ENCODE measurements around the gene TTC9B.

Gene TTC9B

DNA sequence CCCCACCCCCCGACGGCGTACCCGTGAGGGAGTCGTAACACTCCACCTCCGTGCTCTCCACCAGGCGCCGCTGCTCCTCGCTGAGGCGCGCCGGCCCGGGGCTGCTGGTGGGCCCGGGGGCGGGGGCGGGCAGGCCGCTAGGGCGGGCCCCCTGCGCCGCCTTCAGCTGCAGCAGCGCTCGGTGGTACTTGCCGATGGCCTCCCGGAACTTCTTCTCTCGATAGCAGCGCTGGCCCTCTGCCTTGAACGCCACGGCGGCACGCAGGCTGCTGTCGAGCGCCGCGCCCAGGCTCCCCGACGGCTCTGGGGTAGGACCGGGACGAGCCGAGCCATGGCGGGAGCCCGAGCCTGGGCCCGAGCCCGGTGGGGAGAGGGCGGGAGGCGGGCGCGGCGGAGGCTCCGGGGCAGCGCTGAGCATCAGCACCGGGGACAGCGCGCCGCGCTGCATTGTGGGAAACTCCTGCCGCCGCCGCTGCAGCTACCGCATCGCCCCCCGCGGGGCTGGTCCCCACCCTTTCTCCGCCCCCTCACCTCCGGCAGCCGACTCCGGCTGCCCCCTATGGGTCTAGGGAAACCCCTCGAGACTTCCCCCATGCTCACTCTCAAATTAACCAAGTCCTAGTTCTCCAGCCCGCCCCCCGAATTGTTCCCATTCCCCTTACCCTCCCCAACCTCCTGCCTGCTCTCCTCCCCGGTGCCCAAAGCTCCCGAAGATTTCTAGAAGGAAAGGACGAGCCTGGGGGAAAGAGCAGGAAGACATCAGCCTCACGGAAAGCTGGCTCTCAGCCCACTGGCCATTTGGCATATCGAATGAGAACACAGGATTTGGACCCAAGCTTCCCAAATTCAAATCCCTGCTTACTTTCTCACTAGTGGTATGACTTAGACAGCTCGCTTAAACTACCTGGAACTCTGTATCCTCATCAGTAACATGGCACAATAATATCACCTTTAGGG is at the start of gene TTC9B:
TTC9B (minus strand) TSS at position 451 of the 957 bp plus-strand sequence; CDS start at position 448, 3 bp downstream.
- H3K4me3 ChIP-seq (ENCODE audit: low read depth, low read length): no peak within 1 kb of the TSS
- no peak for DNase-seq (ENCODE audit: low read depth, low spot score)
- ChIA-PET CTCF (interaction anchor here (1.0 to 3.4 kb wide), 7 partner anchors 9 to 78 kb away, joined by 3 to 35 read pairs (median 6); no protein-coding TSS in a partner anchor), POLR2A (no interaction called here)
- TF ChIP-seq, protein P1, sequence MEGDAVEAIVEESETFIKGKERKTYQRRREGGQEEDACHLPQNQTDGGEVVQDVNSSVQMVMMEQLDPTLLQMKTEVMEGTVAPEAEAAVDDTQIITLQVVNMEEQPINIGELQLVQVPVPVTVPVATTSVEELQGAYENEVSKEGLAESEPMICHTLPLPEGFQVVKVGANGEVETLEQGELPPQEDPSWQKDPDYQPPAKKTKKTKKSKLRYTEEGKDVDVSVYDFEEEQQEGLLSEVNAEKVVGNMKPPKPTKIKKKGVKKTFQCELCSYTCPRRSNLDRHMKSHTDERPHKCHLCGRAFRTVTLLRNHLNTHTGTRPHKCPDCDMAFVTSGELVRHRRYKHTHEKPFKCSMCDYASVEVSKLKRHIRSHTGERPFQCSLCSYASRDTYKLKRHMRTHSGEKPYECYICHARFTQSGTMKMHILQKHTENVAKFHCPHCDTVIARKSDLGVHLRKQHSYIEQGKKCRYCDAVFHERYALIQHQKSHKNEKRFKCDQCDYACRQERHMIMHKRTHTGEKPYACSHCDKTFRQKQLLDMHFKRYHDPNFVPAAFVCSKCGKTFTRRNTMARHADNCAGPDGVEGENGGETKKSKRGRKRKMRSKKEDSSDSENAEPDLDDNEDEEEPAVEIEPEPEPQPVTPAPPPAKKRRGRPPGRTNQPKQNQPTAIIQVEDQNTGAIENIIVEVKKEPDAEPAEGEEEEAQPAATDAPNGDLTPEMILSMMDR (IDR thresholded peaks at IDR 0.05; ENCODE audit: insufficient read depth, low read length, missing control alignments): no peak

DNA sequence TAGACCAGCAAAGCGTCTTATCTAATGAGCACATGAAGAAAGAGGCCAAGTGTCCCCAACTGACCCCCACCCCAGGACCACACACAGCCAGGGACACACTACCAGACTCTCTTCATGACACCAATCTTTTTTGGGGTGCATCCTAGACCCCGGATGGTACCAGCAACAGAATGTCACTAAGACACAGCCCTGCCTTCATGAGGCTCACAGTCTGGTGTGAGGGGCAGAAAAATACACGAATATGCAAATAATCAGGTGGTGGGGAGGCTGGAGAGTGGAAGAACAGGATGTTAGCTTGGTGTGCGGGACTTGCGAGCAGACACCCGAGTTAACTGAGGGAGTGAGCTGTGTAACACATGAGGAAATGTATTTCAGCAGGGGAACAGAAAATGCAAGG is 49.4 kb upstream of the TTC9B start:
- CTCF ChIA-PET: interaction anchor here (1.2 to 2.0 kb wide), 2 partner anchors 11 to 37 kb away, joined by 3 to 7 read pairs; no protein-coding TSS in a partner anchor
- H3K4me3 ChIP-seq (ENCODE audit: low read depth, low read length): no peak overlapping the region
- DNase-seq (ENCODE audit: low read depth, low spot score): no peak
- TF ChIP-seq, protein P1 (IDR thresholded peaks at IDR 0.05; ENCODE audit: insufficient read depth, low read length, missing control alignments): no peak
- POLR2A ChIA-PET: no interaction called here

DNA sequence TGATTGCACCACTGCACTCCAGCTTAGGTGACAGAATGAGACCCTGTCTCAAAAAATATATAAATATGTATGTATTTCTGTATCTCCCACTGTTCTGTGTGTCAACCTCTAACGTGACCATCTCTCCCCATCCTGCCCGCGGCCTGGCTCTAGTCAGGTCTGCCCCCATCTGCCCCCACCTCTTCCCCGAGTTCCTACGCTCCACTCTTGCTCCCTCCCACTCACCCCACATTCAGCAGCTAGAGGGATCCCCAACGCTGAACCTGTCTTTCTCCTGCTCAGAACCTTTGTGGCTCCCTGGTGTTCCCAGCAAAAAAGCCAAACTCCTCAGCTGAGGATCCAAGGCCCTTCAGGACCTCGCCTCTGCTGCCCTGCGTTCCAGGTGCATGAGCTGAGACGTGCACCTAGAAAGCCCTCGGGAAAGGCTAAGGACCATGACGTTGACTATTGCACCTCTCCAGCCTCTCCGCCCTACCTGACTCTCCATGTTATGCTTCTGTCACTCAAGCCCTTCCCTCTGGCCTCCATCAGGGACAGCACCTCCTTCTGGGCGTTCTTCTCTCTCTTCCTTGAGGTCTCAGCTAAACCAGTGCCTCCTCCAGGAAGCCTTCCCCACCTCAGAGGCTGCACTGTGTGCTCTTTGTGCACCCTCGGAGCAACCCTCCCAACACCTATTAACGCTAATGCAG is 48.9 kb upstream of the TTC9B start:
- CTCF ChIA-PET: interaction anchor here (1.2 to 2.0 kb wide), 2 partner anchors 12 to 38 kb away, joined by 3 to 7 read pairs; no protein-coding TSS in a partner anchor
- TF ChIP-seq, protein P1 (IDR thresholded peaks at IDR 0.05; ENCODE audit: insufficient read depth, low read length, missing control alignments): no peak
- no peak for DNase-seq (ENCODE audit: low read depth, low spot score)
- H3K4me3 ChIP-seq (ENCODE audit: low read depth, low read length): no peak overlapping the region
- POLR2A ChIA-PET: no interaction called here

DNA sequence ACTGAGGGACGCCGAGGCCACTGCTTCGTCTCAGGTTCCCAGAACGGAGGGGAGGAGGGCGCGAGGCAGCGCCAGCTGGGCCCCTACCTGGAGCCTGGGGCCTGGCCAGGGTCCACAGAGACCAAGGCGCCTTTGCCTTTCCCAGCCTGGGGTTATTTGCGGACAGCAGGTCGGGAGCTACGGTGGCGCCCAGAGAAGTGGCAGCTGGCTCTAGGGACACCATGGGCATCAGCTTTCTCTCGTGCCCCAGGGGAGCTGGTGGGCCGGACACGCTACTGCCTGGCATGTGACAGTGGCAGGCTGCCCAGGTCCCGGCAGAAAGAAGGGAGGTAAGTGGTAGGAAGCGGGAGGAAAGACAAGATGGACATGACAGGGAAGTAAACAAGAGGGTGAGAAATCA is 47.9 kb upstream of the TTC9B start:
- POLR2A ChIA-PET: no interaction called here
- TF ChIP-seq, protein P1 (IDR thresholded peaks at IDR 0.05; ENCODE audit: insufficient read depth, low read length, missing control alignments): no peak
- CTCF ChIA-PET: interaction anchor here (1.2 to 2.0 kb wide), 2 partner anchors 13 to 39 kb away, joined by 3 to 7 read pairs; no protein-coding TSS in a partner anchor
- H3K4me3 ChIP-seq (ENCODE audit: low read depth, low read length): no peak overlapping the region
- DNase-seq (ENCODE audit: low read depth, low spot score): no peak

DNA sequence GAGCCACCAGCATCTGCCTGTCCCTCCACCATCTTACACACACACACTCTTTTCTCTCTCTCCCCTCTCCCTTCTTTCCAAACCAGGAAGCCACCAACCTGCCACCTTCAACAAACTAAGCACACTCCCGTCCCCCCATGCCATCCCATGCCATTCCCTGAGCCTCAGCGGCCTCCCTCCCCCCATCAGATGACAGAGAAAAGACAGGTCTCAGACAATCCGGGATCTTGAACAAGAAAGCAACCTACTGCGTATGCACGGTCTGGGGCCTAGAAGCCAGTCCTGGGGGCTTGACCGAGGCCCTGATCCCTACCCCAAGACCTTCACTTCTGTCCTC is 47.5 kb upstream of the TTC9B start:
- DNase-seq (ENCODE audit: low read depth, low spot score): no peak
- TF ChIP-seq, protein P1 (IDR thresholded peaks at IDR 0.05; ENCODE audit: insufficient read depth, low read length, missing control alignments): no peak
- no peak overlapping the region for H3K4me3 ChIP-seq (ENCODE audit: low read depth, low read length)
- POLR2A ChIA-PET: no interaction called here
- CTCF ChIA-PET: no interaction called here

Measured in AG04449 (cell line).